Neural cell (in vitro differentiated cells): ENCODE results near the gene AFG1L. TPM values are rescaled to one million over a fixed set of nuclear protein-coding genes. Genes with fewer than 3 reads are reported as not detected.

Experiments
- H2AFZ ChIP-seq: fragments of 200-600, 300-800 bp; sonication (generic), shearing (Covaris generic); 2 replicates; pipeline ENCODE4 v1.6.0; 2014; ENCODE audit warnings: low read depth, mild to moderate bottlenecking, antibody characterized with exemption, low read length, moderate library complexity
- H3F3A ChIP-seq: fragments of 200-600 bp; shearing (Covaris generic); 2 replicates; pipeline ENCODE4 v1.6.1; 2016; ENCODE audit warnings: mild to moderate bottlenecking, moderate library complexity, mixed read lengths, antibody characterized with exemption, low read length; ENCODE audit not compliant: insufficient read depth, poor library complexity, severe bottlenecking
- H3K27ac ChIP-seq: fragments of 200-600, 300-800 bp; sonication (generic), shearing (Covaris generic); 2 replicates; pipeline ENCODE4 v1.5.1; 2014; ENCODE audit warnings: mild to moderate bottlenecking, low read length, moderate library complexity
- H3K27me3 ChIP-seq: fragments of 300-800, 200-600 bp; sonication (generic), shearing (Covaris generic); 2 replicates; pipeline ENCODE4 v1.6.0; 2014; ENCODE audit warnings: mild to moderate bottlenecking, low read depth, low read length, moderate library complexity; ENCODE audit not compliant: insufficient read depth
- H3K36me3 ChIP-seq: fragments of 300-800, 200-600 bp; sonication (generic), shearing (Covaris generic); 2 replicates; pipeline ENCODE4 v1.5.1; 2014; ENCODE audit warnings: mild to moderate bottlenecking, antibody characterized with exemption, low read length, moderate library complexity; ENCODE audit not compliant: insufficient read depth
- H3K4me2 ChIP-seq: fragments of 300-800, 200-600 bp; sonication (generic), shearing (Covaris generic); 2 replicates; pipeline ENCODE4 v1.6.0; 2014; ENCODE audit warnings: mild to moderate bottlenecking, low read length
- H3K4me3 ChIP-seq: fragments of 300-800, 200-600 bp; sonication (generic), shearing (Covaris generic); 2 replicates; pipeline ENCODE4 v1.5.1; 2014; ENCODE audit warnings: mild to moderate bottlenecking, low read length, moderate library complexity
- H3K79me2 ChIP-seq: fragments of 200-600 bp; shearing (Covaris generic); replicated peaks from 2 replicates; pipeline ENCODE4 v1.6.0; 2014; ENCODE audit warnings: mild to moderate bottlenecking, low read length, moderate library complexity; ENCODE audit not compliant: insufficient read depth
- H3K9ac ChIP-seq: fragments of 300-800, 200-600 bp; sonication (generic), shearing (Covaris generic); 2 replicates; pipeline ENCODE4 v1.6.1; 2016; ENCODE audit warnings: mild to moderate bottlenecking, low read length, mixed read lengths
- H3K9me2 ChIP-seq: fragments of 200-600 bp; shearing (Covaris generic); 2 replicates; pipeline ENCODE4 v1.6.1; 2016; ENCODE audit warnings: mild to moderate bottlenecking, low read length, mixed read lengths; ENCODE audit not compliant: insufficient read depth
- H3K9me3 ChIP-seq: fragments of 200-600, 300-800 bp; sonication (generic), shearing (Covaris generic); 2 replicates; pipeline ENCODE4 v1.6.1; 2016; ENCODE audit warnings: mild to moderate bottlenecking, mixed run types, low read length, moderate library complexity, mixed read lengths
- H4K20me1 ChIP-seq: fragments of 200-600 bp; shearing (Covaris generic); 2 replicates; pipeline ENCODE4 v1.6.1; 2016; ENCODE audit warnings: mild to moderate bottlenecking, mixed run types; ENCODE audit not compliant: insufficient read depth
- EP300 ChIP-seq: fragments of 450-650 bp; conservative IDR thresholded peaks from 2 replicates; pipeline ENCODE4 v1.6.1; 2014; ENCODE audit warnings: antibody characterized with exemption, mild to moderate bottlenecking, moderate library complexity; ENCODE audit not compliant: poor library complexity, severe bottlenecking
- EZH2 ChIP-seq: fragments of 200-600, 300-800 bp; shearing (Covaris generic), sonication (generic); IDR thresholded peaks from 2 replicates; pipeline ENCODE4 v1.6.1; 2014; ENCODE audit warnings: antibody characterized with exemption, low read length, borderline replicate concordance, mild to moderate bottlenecking; ENCODE audit not compliant: insufficient read depth, poor library complexity, severe bottlenecking
- MXI1 ChIP-seq: fragments of 450-650 bp; conservative IDR thresholded peaks from 2 replicates; pipeline ENCODE4 v1.6.1; 2014; ENCODE audit warnings: antibody characterized with exemption, mild to moderate bottlenecking; ENCODE audit not compliant: poor library complexity, severe bottlenecking
- POLR2AphosphoS5 ChIP-seq: IDR thresholded peaks from 2 replicates; pipeline ENCODE4 v1.6.1; 2012
- RAD21 ChIP-seq: fragments of 450-650 bp; conservative IDR thresholded peaks from 2 replicates; pipeline ENCODE4 v1.6.1; 2014; ENCODE audit warnings: antibody characterized with exemption, mild to moderate bottlenecking, moderate library complexity
- REST ChIP-seq: IDR thresholded peaks from 2 replicates; pipeline ENCODE4 v1.6.1; 2012; ENCODE audit warnings: borderline replicate concordance
- SMC3 ChIP-seq: fragments of 450-650 bp; conservative IDR thresholded peaks from 2 replicates; pipeline ENCODE4 v1.6.1; 2014; ENCODE audit warnings: antibody characterized with exemption, mild to moderate bottlenecking, moderate library complexity; ENCODE audit not compliant: poor library complexity
- TAF1 ChIP-seq: IDR thresholded peaks from 2 replicates; pipeline ENCODE4 v1.6.1; 2012; ENCODE audit warnings: low read depth
- polyA plus RNA-seq: library from polyadenylated mRNA; depleted of rRNA; stranded (reverse); fragments of >200 nt; gene quantifications from 2 replicates; pipeline ENCODE4 v1.2.3, GENCODE V29; 2014
- TF ChIP-seq, protein P1 (sequence below): fragments of 450-650 bp; IDR thresholded peaks from 2 replicates; pipeline ENCODE4 v1.5.1; 2014; ENCODE audit warnings: antibody characterized with exemption, mild to moderate bottlenecking, moderate library complexity; ENCODE audit not compliant: poor library complexity, severe bottlenecking

AFG1L gene
- polyA plus RNA-seq, 1 donor from 2014 or later = 3.3 TPM

GRCh38 chr6:108295676-108296075 is 822 bp downstream of the AFG1L start:
- no peaks in the 10 kb centered on the region for H3K27me3 ChIP-seq
- no peaks in the 10 kb centered on the region for H3K9me2 ChIP-seq
- peak overlapping the region; percentile 77 for H3K4me3 ChIP-seq
- H3K36me3 ChIP-seq = no peaks in the 10 kb centered on the region
- peak overlapping the region; percentile 43 for H3K4me2 ChIP-seq
- H2AFZ ChIP-seq = peak overlapping the region; percentile 90
- H3F3A ChIP-seq = no peaks in the 10 kb centered on the region
- TF ChIP-seq SMC3 (no peak), POLR2AphosphoS5 (no peak), RAD21 (no peak), EZH2 (no peak), REST (no peak), EP300 (no peak), TAF1 (no peak), MXI1 (no peak)
- TF ChIP-seq, protein P1, sequence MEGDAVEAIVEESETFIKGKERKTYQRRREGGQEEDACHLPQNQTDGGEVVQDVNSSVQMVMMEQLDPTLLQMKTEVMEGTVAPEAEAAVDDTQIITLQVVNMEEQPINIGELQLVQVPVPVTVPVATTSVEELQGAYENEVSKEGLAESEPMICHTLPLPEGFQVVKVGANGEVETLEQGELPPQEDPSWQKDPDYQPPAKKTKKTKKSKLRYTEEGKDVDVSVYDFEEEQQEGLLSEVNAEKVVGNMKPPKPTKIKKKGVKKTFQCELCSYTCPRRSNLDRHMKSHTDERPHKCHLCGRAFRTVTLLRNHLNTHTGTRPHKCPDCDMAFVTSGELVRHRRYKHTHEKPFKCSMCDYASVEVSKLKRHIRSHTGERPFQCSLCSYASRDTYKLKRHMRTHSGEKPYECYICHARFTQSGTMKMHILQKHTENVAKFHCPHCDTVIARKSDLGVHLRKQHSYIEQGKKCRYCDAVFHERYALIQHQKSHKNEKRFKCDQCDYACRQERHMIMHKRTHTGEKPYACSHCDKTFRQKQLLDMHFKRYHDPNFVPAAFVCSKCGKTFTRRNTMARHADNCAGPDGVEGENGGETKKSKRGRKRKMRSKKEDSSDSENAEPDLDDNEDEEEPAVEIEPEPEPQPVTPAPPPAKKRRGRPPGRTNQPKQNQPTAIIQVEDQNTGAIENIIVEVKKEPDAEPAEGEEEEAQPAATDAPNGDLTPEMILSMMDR = no peak
- H3K9ac ChIP-seq = peak overlapping the region; percentile 80
- H3K9me3 ChIP-seq = no peaks in the 10 kb centered on the region
- peak overlapping the region; percentile 77 for H3K27ac ChIP-seq
- no peaks in the 10 kb centered on the region for H4K20me1 ChIP-seq
- peaks cover 9% of the 10 kb centered on the region for H3K79me2 ChIP-seq

DNA sequence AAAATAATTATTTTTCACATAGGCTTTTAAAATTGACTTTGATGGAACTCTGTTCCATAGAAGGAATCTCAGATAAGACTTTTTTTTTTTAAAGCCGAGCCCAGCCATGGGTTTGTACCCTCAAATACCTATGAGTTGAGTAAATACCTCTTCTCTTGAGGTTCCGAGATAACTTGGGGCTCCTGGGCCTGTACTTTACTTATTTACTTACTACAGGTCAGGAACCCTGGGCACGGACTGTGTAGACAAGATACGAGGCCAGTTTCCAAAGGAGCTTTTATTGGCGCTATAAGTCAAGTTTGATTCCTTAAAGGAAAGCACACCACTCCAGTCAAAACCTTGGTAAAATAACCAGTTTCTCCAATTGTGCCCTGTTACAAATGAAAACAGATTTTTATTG is 7.5 kb downstream of the AFG1L start:
- no peaks in the 10 kb centered on the region for H3K9me3 ChIP-seq
- no peaks in the 10 kb centered on the region for H3K9me2 ChIP-seq
- no peaks in the 10 kb centered on the region for H3F3A ChIP-seq
- H3K36me3 ChIP-seq = no peaks in the 10 kb centered on the region
- no peak overlapping the region for H3K27ac ChIP-seq
- H3K9ac ChIP-seq = no peak overlapping the region
- H3K4me3 ChIP-seq = no peak overlapping the region
- H2AFZ ChIP-seq = no peak overlapping the region
- H3K4me2 ChIP-seq = no peak overlapping the region
- no peaks in the 10 kb centered on the region for H3K27me3 ChIP-seq
- H4K20me1 ChIP-seq = no peaks in the 10 kb centered on the region
- TF ChIP-seq, protein P1 = no peak
- no peak for TF ChIP-seq RAD21
- TF ChIP-seq MXI1 = no peak
- no peak for TF ChIP-seq POLR2AphosphoS5
- no peak for TF ChIP-seq EZH2
- no peak for TF ChIP-seq EP300
- no peak for TF ChIP-seq REST
- no peak for TF ChIP-seq SMC3
- TF ChIP-seq TAF1 = no peak
- no peaks in the 10 kb centered on the region for H3K79me2 ChIP-seq
